K562 (cell line): ENCODE data around the gene NFIC. TPM values are rescaled to one million over a fixed set of nuclear protein-coding genes. Genes with fewer than 3 reads are reported as not detected.

Experiments
- SMARCA5 ChIP-seq: fragments of 450-650 bp; IDR thresholded peaks from 2 replicates; pipeline ENCODE4 v1.6.1; 2016
- polyA plus RNA-seq, 8 experiments: library from polyadenylated mRNA; depleted of rRNA in 4 of 8; stranded (reverse) in 5 of 8; unstranded in 3 of 8; fragments of >200 nt; fragmentation: Nextera tagmentation in 2 of 8; fragmentation: Illumina TruSeq in 1 of 8; extraction: Ambion mirVana in 2 of 8; extraction: Trizol in 1 of 8; gene quantifications; 2 replicates each; pipeline versions ENCODE4 v1.2.1 to v1.2.3, GENCODE V29; 2011 to 2014; ENCODE audit warnings: inconsistent platforms in 1 of 8, missing spikeins in 1 of 8
- total RNA-seq, 7 experiments: library from RNA; depleted of rRNA in 6 of 7; stranded (reverse); fragments of >200 nt in 6 of 7; fragmentation: Illumina TruSeq in 2 of 7; extraction: Trizol in 2 of 7; gene quantifications; 2 replicates each; pipeline versions ENCODE4 v1.2.1 to v1.2.3, GENCODE V29; 2011 to 2021; ENCODE audit warnings: low replicate concordance in 1 of 7
- TF ChIP-seq, protein P1 (sequence below), 2 experiments: fragments of 450-650 bp; formaldehyde crosslinking in 1 of 2; IDR thresholded peaks; 2 replicates each; pipeline versions ENCODE4 v1.4.0 to v1.6.1; 2014 to 2020; ENCODE audit warnings: mild to moderate bottlenecking in 2 of 2, borderline replicate concordance in 1 of 2, low read depth in 1 of 2
- TF ChIP-seq, protein P2 (sequence below): sonication (generic); IDR thresholded peaks from 2 replicates; pipeline ENCODE4 v1.6.1; 2016

The NFIC gene
- total and polyA plus RNA-seq, 9 of the 15 experiments (the other 6 are each of a cell fraction or from before 2014, with no cell fraction given), result 0.71 to 62.1 (median 6.9) TPM

GRCh38 chr19:3402631-3403443, 36.5 kb downstream of the NFIC start (continued):
- TF ChIP-seq, protein P1, sequence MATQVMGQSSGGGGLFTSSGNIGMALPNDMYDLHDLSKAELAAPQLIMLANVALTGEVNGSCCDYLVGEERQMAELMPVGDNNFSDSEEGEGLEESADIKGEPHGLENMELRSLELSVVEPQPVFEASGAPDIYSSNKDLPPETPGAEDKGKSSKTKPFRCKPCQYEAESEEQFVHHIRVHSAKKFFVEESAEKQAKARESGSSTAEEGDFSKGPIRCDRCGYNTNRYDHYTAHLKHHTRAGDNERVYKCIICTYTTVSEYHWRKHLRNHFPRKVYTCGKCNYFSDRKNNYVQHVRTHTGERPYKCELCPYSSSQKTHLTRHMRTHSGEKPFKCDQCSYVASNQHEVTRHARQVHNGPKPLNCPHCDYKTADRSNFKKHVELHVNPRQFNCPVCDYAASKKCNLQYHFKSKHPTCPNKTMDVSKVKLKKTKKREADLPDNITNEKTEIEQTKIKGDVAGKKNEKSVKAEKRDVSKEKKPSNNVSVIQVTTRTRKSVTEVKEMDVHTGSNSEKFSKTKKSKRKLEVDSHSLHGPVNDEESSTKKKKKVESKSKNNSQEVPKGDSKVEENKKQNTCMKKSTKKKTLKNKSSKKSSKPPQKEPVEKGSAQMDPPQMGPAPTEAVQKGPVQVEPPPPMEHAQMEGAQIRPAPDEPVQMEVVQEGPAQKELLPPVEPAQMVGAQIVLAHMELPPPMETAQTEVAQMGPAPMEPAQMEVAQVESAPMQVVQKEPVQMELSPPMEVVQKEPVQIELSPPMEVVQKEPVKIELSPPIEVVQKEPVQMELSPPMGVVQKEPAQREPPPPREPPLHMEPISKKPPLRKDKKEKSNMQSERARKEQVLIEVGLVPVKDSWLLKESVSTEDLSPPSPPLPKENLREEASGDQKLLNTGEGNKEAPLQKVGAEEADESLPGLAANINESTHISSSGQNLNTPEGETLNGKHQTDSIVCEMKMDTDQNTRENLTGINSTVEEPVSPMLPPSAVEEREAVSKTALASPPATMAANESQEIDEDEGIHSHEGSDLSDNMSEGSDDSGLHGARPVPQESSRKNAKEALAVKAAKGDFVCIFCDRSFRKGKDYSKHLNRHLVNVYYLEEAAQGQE (IDR thresholded peaks at IDR 0.05; ENCODE audit: borderline replicate concordance), result no peak
- TF ChIP-seq, protein P1 (CRISPR knock-in tag; IDR thresholded peaks at IDR 0.05; ENCODE audit: low read depth), result no peak
- TF ChIP-seq SMARCA5, result peak; percentile 85
- TF ChIP-seq, protein P2, sequence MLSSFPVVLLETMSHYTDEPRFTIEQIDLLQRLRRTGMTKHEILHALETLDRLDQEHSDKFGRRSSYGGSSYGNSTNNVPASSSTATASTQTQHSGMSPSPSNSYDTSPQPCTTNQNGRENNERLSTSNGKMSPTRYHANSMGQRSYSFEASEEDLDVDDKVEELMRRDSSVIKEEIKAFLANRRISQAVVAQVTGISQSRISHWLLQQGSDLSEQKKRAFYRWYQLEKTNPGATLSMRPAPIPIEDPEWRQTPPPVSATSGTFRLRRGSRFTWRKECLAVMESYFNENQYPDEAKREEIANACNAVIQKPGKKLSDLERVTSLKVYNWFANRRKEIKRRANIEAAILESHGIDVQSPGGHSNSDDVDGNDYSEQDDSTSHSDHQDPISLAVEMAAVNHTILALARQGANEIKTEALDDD, result no peak
